Activated CD4-positive, alpha-beta T cell treated with anti-CD3 and anti-CD28 coated beads for 4 hours (primary cell): ENCODE measurements around the gene FAHD2A.
"Not testable (repeated sequence)": the region's sequence is repeated elsewhere in the genome, so short reads cannot be mapped to it uniquely, and the experiment has no call there.

Experiments
- DNase-seq, 2 donors: peaks; one replicate each; pipeline ENCODE4 v3.0.0-alpha.2; 2020

FAHD2A gene

GRCh38 chr2:95390881-95391321 lies 11.6 kb upstream of the FAHD2A start:
- DNase-seq = no peak

- no peak for DNase-seq
Observed at GRCh38 chr2:95391641-95392310, 10.7 kb upstream of the FAHD2A start.

- DNase-seq = no peak
Observed at GRCh38 chr2:95392320-95392719, 10.2 kb upstream of the FAHD2A start.

GRCh38 chr2:95392730-95393455 lies 9.6 kb upstream of the FAHD2A start:
- DNase-seq = no peak

GRCh38 chr2:95393901-95394300 lies 8.6 kb upstream of the FAHD2A start:
- DNase-seq = no peak

GRCh38 chr2:95399061-95399460 lies 3.4 kb upstream of the FAHD2A start:
- no peak for DNase-seq

- DNase-seq = no peak
Observed at GRCh38 chr2:95401480-95401879, 1.0 kb upstream of the FAHD2A start.

GRCh38 chr2:95402004-95402369 lies 521 bp upstream of the FAHD2A start:
- peak in 1 of 2 donors; percentile 3 for DNase-seq

- peak; percentile 11 to 14 for DNase-seq
Observed at GRCh38 chr2:95403204-95403721, 755 bp downstream of the FAHD2A start.

- not testable (repeated sequence) for DNase-seq
Observed at GRCh38 chr2:95403824-95404223, 1.3 kb downstream of the FAHD2A start.

GRCh38 chr2:95404676-95405075 lies 2.2 kb downstream of the FAHD2A start:
- not testable (repeated sequence) for DNase-seq

GRCh38 chr2:95411239-95411638 lies 8.7 kb downstream of the FAHD2A start:
- DNase-seq = not testable (repeated sequence)

GRCh38 chr2:95414015-95414594 lies 11.6 kb downstream of the FAHD2A start:
- peak; percentile 44 to 53 for DNase-seq

GRCh38 chr2:95415138-95415537 lies 12.6 kb downstream of the FAHD2A start:
- not testable (repeated sequence) for DNase-seq

- not testable (repeated sequence) for DNase-seq
Observed at GRCh38 chr2:95415561-95415960, 13.1 kb downstream of the FAHD2A start.

GRCh38 chr2:95427196-95427867 lies 24.8 kb downstream of the FAHD2A start:
- DNase-seq = not testable (repeated sequence)

GRCh38 chr2:95429748-95430467 lies 27.4 kb downstream of the FAHD2A start:
- DNase-seq = not testable (repeated sequence)

- DNase-seq = not testable (repeated sequence)
Observed at GRCh38 chr2:95433373-95433772, 30.9 kb downstream of the FAHD2A start.

- not testable (repeated sequence) for DNase-seq
Observed at GRCh38 chr2:95433973-95434372, 31.5 kb downstream of the FAHD2A start.

GRCh38 chr2:95434507-95435076 lies 32.1 kb downstream of the FAHD2A start:
- not testable (repeated sequence) for DNase-seq

GRCh38 chr2:95435162-95435871 lies 32.8 kb downstream of the FAHD2A start:
- DNase-seq = not testable (repeated sequence)
